HG03025 (cell line): ENCODE results near the gene PLA2G4C.

Experiments
- ATAC-seq: cut with Tn5 transposase; IDR thresholded peaks from one replicate; pipeline ENCODE4 v1.9.1; 2021; ENCODE audit warnings: mild to moderate bottlenecking, moderate library complexity; ENCODE audit not compliant: unreplicated experiment, low FRiP score

The PLA2G4C gene

DNA sequence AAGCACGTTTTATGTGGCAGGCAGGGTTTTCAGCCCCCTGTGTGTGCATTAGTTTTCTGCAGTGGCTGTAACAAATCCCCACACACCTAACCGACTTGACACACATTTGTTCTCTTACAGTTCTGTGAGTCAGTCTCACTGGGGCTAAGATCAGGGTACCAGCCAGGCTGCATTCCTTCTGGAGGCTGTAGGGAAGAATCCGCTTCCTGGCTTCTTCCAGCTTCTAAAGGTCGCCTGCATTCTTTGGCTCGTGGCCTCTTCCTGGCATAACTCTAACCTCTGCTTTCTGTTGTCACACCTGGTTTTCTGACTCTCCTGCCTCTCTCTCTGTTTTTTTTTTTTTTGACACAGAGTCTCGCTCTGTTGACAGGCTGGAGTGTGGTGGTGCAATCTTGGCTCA lies 109.8 kb downstream of the PLA2G4C start:
- ATAC-seq: no peak

DNA sequence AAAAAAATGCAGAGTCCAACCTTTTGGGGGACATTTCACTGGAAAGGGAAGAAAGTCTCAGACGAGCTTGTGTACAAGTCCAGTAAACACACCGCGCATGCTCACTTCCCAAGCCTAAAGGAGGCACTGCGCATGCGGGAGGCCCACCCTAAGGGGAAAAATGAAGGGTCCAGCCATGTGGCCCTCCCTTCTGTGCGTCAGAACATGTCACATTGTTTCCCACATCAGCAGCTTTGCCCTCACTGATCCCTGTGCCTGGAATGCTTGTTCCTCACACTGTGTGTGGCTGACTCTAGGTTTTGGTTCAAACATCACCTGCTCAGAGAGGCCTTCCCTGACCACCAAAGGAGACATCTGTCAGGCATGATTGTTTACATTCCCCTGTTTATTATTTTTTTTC lies 111.8 kb downstream of the PLA2G4C start:
- no peak for ATAC-seq
